HG03378 (cell line): Measurements from ENCODE around the gene IDH3G.

ENCODE experiments used
- ATAC-seq: cut with Tn5 transposase; IDR thresholded peaks from one replicate; pipeline ENCODE4 v1.9.1; 2021; ENCODE audit warnings: mild to moderate bottlenecking, moderate library complexity; ENCODE audit not compliant: unreplicated experiment

The IDH3G gene

DNA sequence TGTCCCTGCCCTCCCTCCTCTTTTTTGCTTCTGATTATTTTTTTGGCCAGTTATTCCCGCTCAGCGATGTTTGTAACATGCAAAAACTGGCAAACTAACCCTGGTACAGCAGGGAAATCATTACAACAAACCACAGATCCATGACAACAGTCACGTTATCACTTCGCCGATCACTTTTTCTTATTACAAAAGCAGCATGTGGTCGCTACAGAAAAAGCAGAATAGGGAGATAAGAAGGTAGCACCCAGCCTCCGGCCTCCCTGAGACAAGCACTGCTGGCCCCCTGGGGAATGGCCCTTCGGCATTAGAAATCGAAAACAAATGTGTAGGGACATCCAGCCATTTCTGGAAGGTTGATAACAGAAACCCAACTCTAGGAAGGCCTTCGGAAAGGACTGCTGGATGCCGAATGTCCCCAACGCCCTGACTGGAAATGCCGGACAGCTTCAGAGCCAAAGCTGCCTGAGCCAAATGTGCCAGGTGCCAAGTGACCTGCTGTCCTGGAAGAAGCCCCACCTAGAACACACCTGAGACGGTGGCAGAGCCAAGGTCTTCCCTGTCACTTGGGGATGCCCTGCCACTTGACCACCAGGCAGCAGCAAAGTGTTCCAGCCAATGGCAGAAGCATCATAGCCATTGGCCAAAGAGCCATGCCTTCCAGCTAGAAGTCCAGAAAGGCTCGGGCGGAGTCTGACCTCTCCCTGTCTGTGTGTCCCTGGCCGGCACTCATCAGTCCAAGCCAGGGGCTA, 2.9 kb downstream of the IDH3G start:
- no peak for ATAC-seq

DNA sequence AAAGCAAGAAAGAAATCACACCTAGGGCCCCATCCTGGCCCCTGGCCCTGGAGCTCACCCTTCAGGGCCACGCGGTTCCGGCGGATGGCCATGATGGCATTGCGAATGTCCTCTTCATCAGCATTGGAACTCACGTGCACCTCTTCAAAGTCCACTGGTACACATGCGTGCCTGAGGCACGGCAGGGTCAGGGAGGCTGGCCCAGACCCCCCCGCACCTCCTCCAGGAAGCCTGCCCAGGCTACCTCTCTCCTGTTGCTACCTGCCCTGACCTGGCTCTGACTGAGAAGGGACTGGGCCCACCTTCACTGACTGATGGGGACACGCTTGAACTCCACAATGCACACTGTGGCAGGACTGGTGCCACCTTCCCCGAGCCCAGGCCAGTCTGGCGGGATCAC, 4.5 kb downstream of the IDH3G start:
- no peak for ATAC-seq

DNA sequence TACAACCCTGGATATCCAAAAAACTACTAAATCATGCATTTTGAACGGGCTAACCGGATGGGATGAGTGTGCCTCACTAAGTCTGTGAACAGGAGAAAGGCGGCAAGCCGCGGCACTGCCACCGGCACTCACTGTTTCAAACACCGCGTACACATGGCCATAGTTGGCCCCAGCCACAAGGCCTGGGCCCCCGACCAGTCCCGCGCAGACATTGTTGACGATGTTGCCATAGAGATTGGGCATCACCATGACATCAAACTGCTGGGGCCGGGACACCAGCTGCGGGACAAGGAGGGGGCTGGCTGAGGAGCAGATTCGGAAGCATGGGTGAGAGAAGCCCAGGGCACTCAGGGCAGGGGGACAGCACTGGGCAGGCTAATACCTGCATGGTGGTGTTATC, 7.5 kb downstream of the IDH3G start:
- no peak for ATAC-seq

DNA sequence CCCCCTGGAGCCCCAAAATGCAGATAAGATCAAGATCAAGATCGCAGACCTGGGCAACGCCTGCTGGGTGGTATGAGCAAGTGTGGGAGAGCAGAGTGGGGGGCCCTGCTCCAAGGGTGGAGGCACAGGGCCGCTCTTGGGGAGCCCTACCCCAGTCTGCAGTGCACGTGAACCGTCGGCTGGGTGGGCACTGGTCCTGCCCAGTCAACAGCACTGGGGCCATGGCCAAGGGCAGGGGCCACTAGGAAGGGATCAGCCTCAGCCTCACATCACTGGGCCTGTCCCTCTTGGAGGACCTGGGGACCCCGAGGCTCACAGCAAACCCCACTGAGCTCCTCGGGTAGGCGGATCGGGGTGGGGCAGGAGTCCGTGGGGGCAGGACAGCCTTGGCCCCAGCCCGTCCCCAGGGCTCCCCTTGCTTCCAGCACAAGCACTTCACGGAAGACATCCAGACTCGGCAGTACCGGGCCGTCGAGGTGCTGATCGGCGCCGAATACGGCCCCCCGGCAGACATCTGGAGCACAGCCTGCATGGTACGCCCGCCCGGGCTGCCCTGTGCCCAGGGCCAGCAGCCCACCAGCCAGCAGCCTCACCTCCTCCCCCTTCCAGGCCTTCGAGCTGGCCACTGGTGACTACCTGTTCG, 9.7 kb downstream of the IDH3G start:
- ATAC-seq, result no peak

DNA sequence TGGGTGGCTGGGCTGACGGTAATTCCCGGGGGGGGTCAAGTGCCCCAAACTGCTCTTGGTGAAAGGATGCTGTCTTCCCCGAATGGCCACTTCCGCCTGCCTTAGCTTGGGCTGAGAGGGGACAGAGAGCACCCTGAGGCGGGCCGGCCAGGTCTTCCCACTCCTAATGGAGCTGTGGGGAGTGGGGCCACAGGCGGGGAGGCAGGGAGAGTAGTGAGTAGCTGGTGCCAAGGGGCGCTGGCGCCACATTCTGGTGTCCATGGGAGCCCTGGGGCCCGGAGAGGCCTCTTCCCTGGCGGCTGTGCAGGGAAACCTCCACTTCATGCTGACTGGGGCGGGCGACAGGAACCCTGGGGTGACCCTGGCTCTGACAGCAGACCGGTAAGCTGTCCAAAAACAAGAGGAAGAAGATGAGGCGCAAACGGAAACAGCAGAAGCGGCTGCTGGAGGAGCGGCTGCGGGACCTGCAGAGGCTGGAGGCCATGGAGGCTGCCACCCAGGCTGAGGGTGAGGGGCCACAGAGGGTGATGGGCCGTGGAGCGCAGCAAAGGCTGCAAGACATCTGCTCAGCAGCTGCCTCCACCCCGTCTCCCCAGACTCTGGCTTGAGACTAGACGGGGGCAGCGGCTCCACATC, 10.7 kb downstream of the IDH3G start:
- ATAC-seq, result no peak

DNA sequence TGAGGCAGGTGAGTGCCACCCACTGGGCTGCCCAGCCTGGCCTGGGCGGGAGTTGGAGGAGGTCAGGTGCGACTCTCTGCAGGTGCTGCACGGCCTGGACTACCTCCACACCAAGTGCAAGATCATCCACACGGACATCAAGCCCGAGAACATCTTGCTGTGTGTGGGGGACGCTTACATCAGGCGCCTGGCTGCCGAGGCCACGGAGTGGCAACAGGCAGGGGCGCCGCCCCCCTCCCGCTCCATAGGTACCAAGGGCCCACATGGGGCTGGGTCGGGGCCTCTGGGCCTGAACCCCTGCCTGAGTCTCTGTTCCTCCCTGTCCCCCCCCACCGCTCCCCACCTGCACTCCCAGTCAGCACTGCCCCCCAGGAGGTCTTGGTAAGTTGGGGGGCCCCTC, 11.3 kb downstream of the IDH3G start:
- ATAC-seq, result no peak

DNA sequence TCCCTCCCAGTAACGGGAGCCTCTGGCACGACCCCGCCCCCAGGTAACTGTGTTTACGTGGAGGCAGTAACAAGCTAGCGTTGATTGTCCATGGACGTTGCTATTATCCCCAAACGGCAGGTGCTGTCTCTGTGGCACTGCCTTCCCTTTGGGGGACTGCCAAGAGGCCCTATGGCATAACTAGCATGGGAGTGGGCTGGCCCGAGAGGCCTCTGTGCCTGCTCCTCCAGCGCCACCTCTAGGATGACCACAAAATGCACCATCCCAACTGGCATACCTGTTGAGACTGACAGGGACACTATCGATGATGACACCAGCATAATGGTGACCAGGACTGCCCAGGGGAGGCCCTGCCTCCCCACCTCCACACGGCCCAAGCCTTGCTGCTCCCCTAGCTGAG, 11.9 kb downstream of the IDH3G start:
- no peak for ATAC-seq

DNA sequence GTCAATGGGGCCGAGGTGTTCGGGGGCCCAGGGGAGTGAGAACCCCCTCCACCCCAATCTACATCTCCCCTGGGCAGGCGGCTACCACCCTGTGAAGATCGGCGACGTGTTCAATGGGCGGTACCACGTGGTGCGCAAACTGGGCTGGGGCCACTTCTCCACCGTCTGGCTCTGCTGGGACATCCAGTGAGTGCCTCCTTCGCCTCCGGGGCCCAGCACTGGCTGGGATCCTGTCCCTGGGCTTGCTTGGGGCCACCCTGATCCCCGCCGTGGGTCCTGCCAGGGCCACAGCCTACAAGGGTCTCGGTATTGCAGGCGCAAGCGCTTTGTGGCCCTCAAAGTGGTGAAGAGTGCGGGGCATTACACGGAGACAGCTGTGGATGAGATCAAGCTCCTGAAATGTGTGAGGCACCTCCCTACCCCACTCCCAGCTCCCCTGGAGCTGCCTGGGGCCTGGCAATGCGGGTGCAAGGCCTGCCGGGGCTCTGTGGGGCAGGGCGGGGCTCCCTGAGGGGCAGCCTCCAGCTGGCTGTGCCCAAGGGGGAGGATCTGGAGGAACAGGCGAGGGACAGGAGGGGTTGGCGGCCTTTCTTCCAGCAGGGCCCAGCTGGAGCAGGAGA, 12.6 kb downstream of the IDH3G start:
- no peak for ATAC-seq

DNA sequence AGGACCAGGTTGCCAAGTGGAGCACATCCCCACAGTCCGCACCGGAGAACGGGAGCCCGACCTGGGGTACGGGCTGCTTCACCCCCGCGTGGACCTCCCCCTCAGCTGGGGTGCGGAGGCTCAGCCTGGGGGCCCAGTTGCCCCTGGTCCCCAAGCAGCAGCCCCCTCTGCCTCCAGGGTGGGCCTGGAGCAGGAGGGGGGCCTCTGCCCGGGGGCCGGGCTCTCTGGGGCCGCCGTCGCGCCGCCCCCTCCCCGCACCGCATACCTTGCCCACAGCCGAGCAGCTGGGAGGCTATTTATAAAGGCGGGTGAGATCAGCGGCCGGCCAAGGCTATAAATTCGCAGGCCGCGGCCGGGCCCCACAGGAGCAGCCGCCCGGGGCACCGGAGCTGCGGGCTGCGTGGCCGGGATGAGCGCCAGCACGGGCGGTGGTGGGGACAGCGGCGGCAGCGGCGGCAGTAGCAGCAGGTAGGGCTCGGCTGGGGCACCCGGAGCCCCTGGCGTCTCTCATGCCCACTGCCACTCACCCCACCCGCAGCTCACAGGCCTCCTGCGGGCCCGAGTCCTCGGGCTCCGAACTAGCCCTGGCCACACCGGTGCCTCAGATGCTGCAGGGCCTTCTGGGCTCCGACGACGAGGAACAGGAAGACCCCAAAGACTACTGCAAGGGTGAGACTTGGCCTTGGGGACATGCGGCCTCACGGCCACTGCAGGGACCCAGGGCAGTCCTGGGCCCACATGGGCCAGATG, 13.3 kb downstream of the IDH3G start, which contains the start of gene SRPK3:
Gene SRPK3 (plus strand): TSS at position 364 of the 750 bp plus-strand sequence. CDS start 46 bp downstream, at position 410.
- no peak for ATAC-seq

DNA sequence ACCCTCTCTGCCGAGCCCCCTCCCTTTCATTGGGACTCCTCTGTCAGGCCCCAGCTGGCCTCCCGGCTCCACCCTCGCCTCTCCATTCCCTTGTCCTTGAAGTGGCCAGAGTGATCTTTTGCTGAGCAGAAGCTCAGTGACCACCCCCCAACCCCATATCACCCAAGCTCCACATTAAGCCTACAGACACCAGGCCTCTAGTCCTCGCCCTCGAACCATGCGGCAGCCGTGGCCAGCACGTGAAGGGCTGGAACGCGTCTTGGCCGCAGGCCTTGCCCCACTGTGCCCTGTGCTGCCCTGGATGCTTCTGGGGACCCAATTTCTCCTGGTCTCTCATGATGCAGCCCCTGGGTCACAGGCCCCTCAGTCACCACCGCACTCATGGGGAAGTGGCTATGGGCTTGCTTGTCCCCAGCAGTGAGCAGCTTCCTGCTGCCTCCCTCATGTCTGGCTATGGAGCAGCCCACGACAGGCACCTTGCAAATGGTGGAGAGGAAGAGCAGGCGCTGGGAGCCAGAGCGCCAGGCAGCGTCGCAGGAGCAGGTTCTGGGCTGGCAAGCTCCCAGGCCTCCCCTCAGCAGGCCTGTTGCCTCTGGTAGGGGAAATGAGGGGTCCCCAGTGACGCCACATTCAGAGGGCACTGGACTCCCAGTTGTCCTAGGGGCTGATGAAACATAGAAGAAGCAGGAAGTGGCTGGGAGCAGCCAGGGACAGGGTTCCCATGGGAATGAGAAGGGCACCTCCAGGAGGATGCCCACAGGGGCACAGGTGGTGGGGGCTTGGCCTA, 14.1 kb downstream of the IDH3G start:
- ATAC-seq, result no peak

DNA sequence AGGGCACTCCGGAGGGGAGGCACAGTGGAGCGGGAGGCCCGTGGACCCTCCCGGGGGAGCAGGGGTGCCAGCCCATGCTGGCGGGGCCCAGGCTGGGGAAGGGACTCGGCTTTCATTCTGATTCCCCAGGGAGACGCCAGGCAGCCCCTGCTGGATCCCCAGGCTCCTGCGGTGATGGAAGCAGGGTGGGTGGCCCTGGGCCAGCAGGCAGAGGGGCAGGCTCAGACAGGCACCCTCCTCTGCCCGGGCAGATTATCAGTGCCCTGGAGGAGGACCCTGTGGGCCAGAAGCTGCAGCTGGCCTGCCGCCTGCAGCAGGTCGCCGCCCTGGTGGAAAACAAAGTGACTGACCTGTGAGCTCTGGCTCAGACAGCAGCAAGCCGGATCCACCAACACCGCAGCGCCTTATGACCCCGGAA, 15.5 kb downstream of the IDH3G start:
- no peak for ATAC-seq

DNA sequence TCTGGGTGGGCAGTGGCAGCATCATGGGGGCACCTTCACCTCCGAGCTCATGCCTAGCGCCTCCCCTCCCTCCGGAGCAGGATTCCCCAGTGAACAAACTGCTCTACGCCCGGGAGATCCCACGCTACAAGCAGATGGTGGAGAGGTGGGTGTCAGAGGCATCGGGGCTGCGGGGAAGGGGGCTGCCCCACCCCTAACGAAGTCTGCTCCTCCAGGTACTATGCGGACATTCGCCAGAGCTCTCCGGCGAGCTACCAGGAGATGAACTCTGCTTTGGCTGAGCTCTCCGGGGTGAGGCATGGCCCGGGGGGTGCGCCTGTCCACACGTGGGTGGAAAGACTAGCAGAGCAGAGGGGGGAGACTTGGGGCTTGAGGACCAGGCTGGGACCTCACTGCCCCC, 16.0 kb downstream of the IDH3G start:
- no peak for ATAC-seq

DNA sequence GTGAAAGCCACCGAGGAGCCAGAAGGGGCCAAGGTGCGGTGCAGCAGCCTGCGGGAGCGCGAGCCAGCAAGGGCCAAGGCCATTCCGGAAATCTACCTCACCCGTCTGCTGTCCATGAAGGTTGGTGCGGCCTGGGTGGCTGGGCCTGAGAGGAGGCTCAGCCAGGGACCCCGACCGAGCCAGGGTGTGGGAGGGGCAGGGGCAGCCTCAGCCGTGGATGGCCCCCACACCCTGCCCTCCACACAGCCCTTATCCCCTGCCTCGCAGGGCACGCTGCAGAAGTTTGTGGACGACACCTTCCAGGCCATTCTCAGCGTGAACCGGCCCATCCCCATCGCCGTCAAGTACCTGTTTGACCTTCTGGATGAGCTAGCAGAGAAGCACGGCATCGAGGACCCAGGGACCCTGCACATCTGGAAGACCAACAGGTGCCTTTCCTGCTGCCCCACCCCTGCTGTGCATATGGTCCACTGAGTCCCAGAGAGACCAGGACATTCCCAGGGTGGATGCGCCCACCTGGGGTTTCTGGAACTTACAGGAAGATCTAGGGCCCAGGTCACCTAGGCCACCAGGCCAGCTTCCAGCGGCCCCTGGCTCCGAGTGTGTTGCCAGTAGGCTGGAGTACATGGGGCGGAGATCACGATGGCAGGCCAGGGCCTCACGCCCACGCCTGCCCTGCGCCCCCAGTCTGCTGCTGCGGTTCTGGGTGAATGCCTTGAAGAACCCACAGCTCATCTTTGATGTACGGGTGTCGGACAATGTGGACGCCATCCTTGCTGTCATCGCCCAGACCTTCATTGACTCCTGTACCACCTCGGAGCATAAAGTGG, 16.7 kb downstream of the IDH3G start:
- no peak for ATAC-seq

DNA sequence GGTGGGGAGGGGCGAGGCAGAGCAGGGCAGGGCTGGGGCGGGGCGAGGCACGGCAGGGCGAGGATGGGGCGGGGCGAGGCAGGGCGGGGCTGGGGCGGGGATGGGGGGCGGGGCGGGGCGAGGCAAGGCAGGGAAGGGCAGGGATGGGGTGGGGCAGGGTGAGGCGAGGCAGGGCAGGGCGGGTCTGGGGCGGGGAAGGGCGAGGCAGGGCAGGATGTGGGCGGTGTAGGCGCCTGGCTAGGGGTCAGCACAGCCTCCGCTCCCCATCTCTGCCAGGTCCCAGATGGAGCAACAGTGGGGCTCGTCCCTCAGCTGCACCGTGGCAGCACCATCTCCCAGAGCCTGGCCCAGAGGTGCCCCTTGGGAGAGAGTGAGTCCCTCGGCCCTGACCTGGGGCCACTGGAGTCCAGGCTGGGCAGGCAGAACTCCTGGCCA, 17.5 kb downstream of the IDH3G start:
- no peak for ATAC-seq

DNA sequence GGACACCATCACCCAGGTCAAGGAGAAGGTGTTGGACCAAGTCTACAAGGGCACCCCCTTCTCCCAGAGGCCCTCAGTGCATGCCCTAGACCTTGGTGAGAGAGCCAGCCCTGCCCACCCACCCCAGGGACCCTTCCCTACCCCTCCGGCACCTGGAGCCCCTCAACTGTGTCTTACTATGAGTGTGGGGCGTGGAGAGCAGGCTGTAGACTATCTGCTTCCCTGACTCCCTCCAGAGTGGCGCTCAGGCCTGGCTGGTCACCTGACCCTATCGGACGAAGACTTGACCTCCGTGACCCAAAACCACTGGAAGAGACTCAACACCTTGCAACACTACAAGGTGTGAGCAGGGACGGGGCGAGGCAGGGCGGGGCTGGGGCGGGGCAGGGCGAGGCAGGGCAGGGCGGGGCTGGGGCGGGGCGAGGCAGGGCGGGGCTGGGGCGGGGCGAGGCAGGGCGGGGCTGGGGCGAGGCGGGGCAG, 18.0 kb downstream of the IDH3G start:
- no peak for ATAC-seq

DNA sequence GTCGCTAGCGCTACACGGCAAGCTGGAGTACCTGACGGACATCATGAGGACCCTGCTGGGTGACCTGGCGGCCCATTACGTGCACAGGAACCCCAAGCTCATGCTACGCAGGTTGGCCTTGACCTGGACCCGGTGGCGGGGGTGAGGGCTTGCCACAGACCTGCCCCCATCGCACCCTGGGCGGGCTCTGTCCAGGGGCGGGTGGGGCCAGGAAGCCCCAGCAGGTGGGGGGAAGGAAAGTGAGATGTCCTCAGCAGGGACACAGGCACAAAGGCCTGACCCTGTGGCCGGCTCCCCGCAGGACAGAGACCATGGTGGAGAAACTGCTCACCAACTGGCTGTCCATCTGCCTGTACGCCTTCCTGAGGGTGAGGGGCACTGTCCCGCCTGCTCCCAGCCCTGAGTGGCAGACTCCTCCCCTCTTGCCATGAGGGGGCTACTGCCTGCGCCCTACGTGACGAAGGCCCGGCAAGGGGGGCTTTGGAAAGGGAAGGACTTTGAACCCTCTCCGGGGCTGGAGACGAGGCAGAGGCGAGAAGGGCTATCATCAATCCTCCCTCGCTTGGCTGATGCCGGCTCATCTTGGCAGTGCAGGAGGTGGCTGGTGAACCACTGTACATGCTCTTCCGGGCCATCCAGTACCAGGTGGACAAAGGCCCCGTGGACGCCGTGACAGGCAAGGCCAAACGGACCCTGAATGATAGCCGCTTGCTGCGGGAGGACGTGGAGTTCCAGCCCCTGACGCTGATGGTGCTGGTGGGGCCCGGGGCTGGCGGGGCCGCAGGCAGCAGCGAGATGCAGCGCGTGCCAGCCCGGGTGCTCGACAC, 18.7 kb downstream of the IDH3G start:
- no peak for ATAC-seq

DNA sequence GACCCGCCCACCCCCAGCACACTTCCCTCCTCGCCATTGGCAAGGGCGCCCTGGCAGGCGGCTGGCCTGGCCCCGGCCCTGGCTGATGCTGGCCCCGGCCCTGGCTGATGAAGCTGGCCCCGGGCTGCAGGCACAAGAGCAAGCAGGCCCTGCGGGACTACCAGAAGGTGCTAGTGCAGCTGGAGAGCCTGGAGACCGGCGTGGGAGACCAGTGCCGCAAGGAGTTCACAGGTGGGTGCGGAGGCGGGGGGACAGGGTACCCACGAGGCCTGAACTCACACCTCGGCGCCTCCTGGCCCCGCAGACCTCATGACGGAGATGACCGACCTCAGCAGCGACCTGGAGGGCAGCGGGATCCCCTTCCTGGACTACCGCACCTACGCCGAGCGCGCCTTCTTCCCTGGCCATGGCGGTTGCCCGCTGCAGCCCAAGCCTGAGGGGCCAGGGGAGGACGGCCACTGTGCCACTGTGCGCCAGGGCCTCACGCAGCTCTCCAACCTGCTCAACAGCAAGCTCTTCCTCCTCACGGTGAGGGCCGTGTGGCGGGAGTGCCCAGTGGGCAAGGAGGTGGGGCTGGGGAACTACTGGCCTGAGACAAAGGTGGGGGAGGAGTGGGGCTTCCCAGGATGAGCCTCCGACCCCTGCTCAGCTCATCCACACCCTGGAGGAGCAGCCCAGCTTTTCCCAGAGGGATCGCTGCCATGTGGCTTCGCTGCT, 19.4 kb downstream of the IDH3G start:
- ATAC-seq, result no peak
